WTC11 (cell line): ENCODE results near the gene PKP4. TPM values are rescaled to one million over a fixed set of nuclear protein-coding genes. Genes with fewer than 3 reads are reported as not detected.

ENCODE experiments used
- ATAC-seq: fragments of 200-7000 bp; cut with Tn5 transposase; 2 replicates; pipeline ENCODE4 v1.10.0; 2021; ENCODE audit warnings: mild to moderate bottlenecking, moderate library complexity
- CTCF ChIA-PET: fragments of 300-600 bp; sonication (Branson Sonifier 250); formaldehyde crosslinking; loops from one replicate; lab custom pipeline; 2021; ENCODE audit warnings: antibody characterized with exemption; lab: Charles Lee
- POLR2A ChIA-PET: fragments of 350-600 bp; sonication (Branson Sonifier 250); formaldehyde crosslinking; loops from one replicate; lab custom pipeline; 2021; ENCODE audit warnings: antibody characterized with exemption; lab: Charles Lee
- DNase-seq: peaks from one replicate; pipeline ENCODE4 v3.0.0; 2021; ENCODE audit warnings: low spot score
- H3K27ac Mint-ChIP-seq: 2 replicates; pipeline ENCODE4 v1.8.0; 2021; ENCODE audit warnings: mixed read lengths
- H3K27me3 Mint-ChIP-seq: 2 replicates; pipeline ENCODE4 v1.8.0; 2021; ENCODE audit warnings: low read depth, mild to moderate bottlenecking, moderate library complexity, mixed read lengths
- H3K36me3 Mint-ChIP-seq: 2 replicates; pipeline ENCODE4 v1.8.0; 2021; ENCODE audit warnings: mixed read lengths
- H3K4me1 Mint-ChIP-seq: 2 replicates; pipeline ENCODE4 v1.8.0; 2022; ENCODE audit warnings: mixed read lengths
- H3K4me3 Mint-ChIP-seq: 2 replicates; pipeline ENCODE4 v1.8.0; 2021; ENCODE audit warnings: mild to moderate bottlenecking, moderate library complexity, mixed read lengths
- H3K9me3 Mint-ChIP-seq: 2 replicates; pipeline ENCODE4 v1.8.0; 2021; ENCODE audit warnings: mixed read lengths
- ARID4B ChIP-seq: sonication (generic); formaldehyde crosslinking; IDR thresholded peaks from 2 replicates; pipeline ENCODE4 v1.8.0; 2023; ENCODE audit warnings: missing genetic modification reagents, mild to moderate bottlenecking, borderline replicate concordance
- FOXJ3 ChIP-seq: sonication (generic); formaldehyde crosslinking; IDR thresholded peaks from 2 replicates; pipeline ENCODE4 v1.9.0; 2021; ENCODE audit warnings: missing genetic modification reagents, mild to moderate bottlenecking, borderline replicate concordance
- IRF2 ChIP-seq: sonication (generic); formaldehyde crosslinking; IDR thresholded peaks from 2 replicates; pipeline ENCODE4 v1.8.0; 2022; ENCODE audit warnings: low read depth, missing genetic modification reagents, borderline replicate concordance
- NR1H2 ChIP-seq: sonication (generic); formaldehyde crosslinking; IDR thresholded peaks from 2 replicates; pipeline ENCODE4 v1.9.0; 2021; ENCODE audit warnings: mild to moderate bottlenecking, moderate library complexity, missing genetic modification reagents
- SMAD3 ChIP-seq: sonication (generic); formaldehyde crosslinking; IDR thresholded peaks from 2 replicates; pipeline ENCODE4 v1.8.0; 2022; ENCODE audit warnings: missing genetic modification reagents, mild to moderate bottlenecking, borderline replicate concordance
- SP1 ChIP-seq: sonication (generic); formaldehyde crosslinking; conservative IDR thresholded peaks from 2 replicates; pipeline ENCODE4 v1.8.1; 2022; ENCODE audit warnings: missing genetic modification reagents
- ZBTB21 ChIP-seq: sonication (generic); formaldehyde crosslinking; IDR thresholded peaks from 2 replicates; pipeline ENCODE4 v1.8.1; 2023; ENCODE audit warnings: mild to moderate bottlenecking, missing genetic modification reagents, borderline replicate concordance
- ZMAT4 ChIP-seq: fragments of 250-450 bp; sonication (Bioruptor Pico); IDR thresholded peaks from 2 replicates; pipeline ENCODE4 v1.9.0; 2021; ENCODE audit warnings: mild to moderate bottlenecking
- ZNF138 ChIP-seq: sonication (generic); formaldehyde crosslinking; conservative IDR thresholded peaks from 2 replicates; pipeline ENCODE4 v1.8.1; 2022; ENCODE audit warnings: mild to moderate bottlenecking, moderate library complexity, missing genetic modification reagents
- ZNF281 ChIP-seq: sonication (generic); formaldehyde crosslinking; IDR thresholded peaks from 2 replicates; pipeline ENCODE4 v1.8.0; 2023; ENCODE audit warnings: mild to moderate bottlenecking, missing genetic modification reagents
- total RNA-seq: library from RNA; stranded (reverse); gene quantifications from 3 replicates; pipeline ENCODE4 v1.2.3, GENCODE V29; 2021
- TF ChIP-seq, protein P1 (sequence below): sonication (generic); formaldehyde crosslinking; IDR thresholded peaks from 2 replicates; pipeline ENCODE4 v1.8.1; 2022; ENCODE audit warnings: mild to moderate bottlenecking, missing genetic modification reagents, moderate library complexity, borderline replicate concordance
- TF ChIP-seq, protein P2 (sequence below): sonication (generic); formaldehyde crosslinking; IDR thresholded peaks from 2 replicates; pipeline ENCODE4 v1.8.1; 2023; ENCODE audit warnings: mild to moderate bottlenecking, missing genetic modification reagents, moderate library complexity
- TF ChIP-seq, protein P3 (sequence below): sonication (generic); formaldehyde crosslinking; IDR thresholded peaks from 2 replicates; pipeline ENCODE4 v1.8.1; 2022; ENCODE audit warnings: mild to moderate bottlenecking, moderate library complexity, missing genetic modification reagents
- TF ChIP-seq, protein P4 (sequence below): sonication (generic); formaldehyde crosslinking; IDR thresholded peaks from 2 replicates; pipeline ENCODE4 v1.8.1; 2022; ENCODE audit warnings: low read depth, missing genetic modification reagents, borderline replicate concordance
- TF ChIP-seq, protein P5 (sequence below): sonication (generic); formaldehyde crosslinking; IDR thresholded peaks from 2 replicates; pipeline ENCODE4 v1.8.0; 2022; ENCODE audit warnings: missing genetic modification reagents

PKP4 gene
- total RNA-seq, 1 experiment from 2014 or later, result 78.9 TPM

GRCh38 chr2:158533009-158533408 is 76.3 kb downstream of the PKP4 start:
- DNase-seq, result peak; percentile 26
- TF ChIP-seq ZNF281 (0 out of 2 replicates have a peak, but pooled peaks have one; percentile 25), ZNF138 (CRISPR knock-in tag) (no peak), SMAD3 (CRISPR knock-in tag) (no peak), NR1H2 (no peak), IRF2 (no peak)
- TF ChIP-seq, protein P1, sequence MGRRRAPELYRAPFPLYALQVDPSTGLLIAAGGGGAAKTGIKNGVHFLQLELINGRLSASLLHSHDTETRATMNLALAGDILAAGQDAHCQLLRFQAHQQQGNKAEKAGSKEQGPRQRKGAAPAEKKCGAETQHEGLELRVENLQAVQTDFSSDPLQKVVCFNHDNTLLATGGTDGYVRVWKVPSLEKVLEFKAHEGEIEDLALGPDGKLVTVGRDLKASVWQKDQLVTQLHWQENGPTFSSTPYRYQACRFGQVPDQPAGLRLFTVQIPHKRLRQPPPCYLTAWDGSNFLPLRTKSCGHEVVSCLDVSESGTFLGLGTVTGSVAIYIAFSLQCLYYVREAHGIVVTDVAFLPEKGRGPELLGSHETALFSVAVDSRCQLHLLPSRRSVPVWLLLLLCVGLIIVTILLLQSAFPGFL (CRISPR knock-in tag), result no peak
- TF ChIP-seq, protein P2, sequence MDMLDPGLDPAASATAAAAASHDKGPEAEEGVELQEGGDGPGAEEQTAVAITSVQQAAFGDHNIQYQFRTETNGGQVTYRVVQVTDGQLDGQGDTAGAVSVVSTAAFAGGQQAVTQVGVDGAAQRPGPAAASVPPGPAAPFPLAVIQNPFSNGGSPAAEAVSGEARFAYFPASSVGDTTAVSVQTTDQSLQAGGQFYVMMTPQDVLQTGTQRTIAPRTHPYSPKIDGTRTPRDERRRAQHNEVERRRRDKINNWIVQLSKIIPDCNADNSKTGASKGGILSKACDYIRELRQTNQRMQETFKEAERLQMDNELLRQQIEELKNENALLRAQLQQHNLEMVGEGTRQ (CRISPR knock-in tag), result no peak
- Mint-ChIP-seq H3K36me3 (peaks cover 9% of the 10 kb centered on the region; the same call in 1 of the 2 replicates), H3K4me1 (peaks cover 25% of the 10 kb centered on the region), H3K4me3 (no peak overlapping the region), H3K27me3 (no peaks in the 10 kb centered on the region), H3K27ac (peak overlapping the region; percentile 36; the same call in 1 of the 2 replicates), H3K9me3 (no peaks in the 10 kb centered on the region)
- ChIA-PET POLR2A (interaction anchor here (0.6 kb wide), 1 partner anchor 281 kb away, joined by 8 read pairs; no protein-coding TSS in a partner anchor), CTCF (interaction anchor here (0.5 to 1.2 kb wide), 3 partner anchors 213 to 466 kb away, joined by 3 to 4 read pairs (median 3); no protein-coding TSS in a partner anchor)
- peak; percentile 94 for ATAC-seq

DNA sequence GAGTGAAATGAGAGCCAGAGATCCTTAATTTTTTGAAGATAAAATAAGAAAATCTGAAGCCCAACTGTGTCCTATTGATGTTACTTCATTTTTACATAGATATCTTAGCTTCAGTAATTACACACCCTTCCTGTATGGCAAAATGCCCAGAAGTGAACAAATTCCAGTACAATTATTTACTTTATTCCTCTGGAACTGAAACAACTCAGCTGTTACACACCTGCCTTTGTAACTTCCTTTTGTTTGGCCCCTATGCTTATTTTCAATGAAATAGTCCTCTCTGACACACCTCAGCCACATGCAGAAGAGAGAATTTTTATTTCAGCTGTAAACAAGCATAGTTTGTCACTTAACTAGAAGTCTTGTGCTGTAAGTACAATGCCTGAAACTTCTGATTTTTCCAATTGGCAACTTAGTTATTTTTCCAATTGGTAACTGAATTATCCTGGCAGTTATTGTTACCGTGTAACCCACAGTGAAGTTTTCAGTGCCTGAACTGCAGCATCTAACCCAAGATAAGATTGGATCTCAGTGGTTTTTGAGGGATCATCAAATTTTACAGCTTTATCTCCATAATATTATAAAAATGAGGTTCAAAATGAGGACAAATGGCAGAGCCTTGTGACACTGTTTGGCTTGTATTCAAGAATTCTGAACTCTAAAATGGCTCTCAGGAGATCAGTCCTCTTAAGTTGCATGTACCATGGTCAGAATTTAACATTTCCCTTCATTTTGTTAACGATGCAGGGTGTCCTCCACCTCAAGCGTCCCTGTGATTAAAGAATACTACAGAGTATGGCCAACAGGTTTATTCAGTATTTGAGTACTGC is 82.6 kb downstream of the PKP4 start:
- H3K36me3 Mint-ChIP-seq, result peaks cover 8% of the 10 kb centered on the region; the same call in 1 of the 2 replicates
- H3K9me3 Mint-ChIP-seq, result no peaks in the 10 kb centered on the region
- H3K4me1 Mint-ChIP-seq, result peaks cover 9% of the 10 kb centered on the region
- no peak for DNase-seq
- no peak overlapping the region for H3K4me3 Mint-ChIP-seq
- no peak overlapping the region for H3K27ac Mint-ChIP-seq
- POLR2A ChIA-PET, result no interaction called here
- H3K27me3 Mint-ChIP-seq, result no peaks in the 10 kb centered on the region
- CTCF ChIA-PET, result no interaction called here
- ATAC-seq, result no peak
- TF ChIP-seq ZBTB21 (CRISPR knock-in tag), result no peak
- TF ChIP-seq, protein P3, sequence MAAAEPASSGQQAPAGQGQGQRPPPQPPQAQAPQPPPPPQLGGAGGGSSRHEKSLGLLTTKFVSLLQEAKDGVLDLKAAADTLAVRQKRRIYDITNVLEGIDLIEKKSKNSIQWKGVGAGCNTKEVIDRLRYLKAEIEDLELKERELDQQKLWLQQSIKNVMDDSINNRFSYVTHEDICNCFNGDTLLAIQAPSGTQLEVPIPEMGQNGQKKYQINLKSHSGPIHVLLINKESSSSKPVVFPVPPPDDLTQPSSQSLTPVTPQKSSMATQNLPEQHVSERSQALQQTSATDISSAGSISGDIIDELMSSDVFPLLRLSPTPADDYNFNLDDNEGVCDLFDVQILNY, result no peak
- TF ChIP-seq ZMAT4 (CRISPR knock-in tag), result no peak
- no peak for TF ChIP-seq SP1 (CRISPR knock-in tag)
- TF ChIP-seq, protein P4, sequence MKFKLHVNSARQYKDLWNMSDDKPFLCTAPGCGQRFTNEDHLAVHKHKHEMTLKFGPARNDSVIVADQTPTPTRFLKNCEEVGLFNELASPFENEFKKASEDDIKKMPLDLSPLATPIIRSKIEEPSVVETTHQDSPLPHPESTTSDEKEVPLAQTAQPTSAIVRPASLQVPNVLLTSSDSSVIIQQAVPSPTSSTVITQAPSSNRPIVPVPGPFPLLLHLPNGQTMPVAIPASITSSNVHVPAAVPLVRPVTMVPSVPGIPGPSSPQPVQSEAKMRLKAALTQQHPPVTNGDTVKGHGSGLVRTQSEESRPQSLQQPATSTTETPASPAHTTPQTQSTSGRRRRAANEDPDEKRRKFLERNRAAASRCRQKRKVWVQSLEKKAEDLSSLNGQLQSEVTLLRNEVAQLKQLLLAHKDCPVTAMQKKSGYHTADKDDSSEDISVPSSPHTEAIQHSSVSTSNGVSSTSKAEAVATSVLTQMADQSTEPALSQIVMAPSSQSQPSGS (CRISPR knock-in tag), result no peak
- TF ChIP-seq ARID4B (CRISPR knock-in tag), result no peak
- TF ChIP-seq FOXJ3 (CRISPR knock-in tag), result no peak
- TF ChIP-seq ZNF138 (CRISPR knock-in tag), result no peak
- TF ChIP-seq, protein P5, sequence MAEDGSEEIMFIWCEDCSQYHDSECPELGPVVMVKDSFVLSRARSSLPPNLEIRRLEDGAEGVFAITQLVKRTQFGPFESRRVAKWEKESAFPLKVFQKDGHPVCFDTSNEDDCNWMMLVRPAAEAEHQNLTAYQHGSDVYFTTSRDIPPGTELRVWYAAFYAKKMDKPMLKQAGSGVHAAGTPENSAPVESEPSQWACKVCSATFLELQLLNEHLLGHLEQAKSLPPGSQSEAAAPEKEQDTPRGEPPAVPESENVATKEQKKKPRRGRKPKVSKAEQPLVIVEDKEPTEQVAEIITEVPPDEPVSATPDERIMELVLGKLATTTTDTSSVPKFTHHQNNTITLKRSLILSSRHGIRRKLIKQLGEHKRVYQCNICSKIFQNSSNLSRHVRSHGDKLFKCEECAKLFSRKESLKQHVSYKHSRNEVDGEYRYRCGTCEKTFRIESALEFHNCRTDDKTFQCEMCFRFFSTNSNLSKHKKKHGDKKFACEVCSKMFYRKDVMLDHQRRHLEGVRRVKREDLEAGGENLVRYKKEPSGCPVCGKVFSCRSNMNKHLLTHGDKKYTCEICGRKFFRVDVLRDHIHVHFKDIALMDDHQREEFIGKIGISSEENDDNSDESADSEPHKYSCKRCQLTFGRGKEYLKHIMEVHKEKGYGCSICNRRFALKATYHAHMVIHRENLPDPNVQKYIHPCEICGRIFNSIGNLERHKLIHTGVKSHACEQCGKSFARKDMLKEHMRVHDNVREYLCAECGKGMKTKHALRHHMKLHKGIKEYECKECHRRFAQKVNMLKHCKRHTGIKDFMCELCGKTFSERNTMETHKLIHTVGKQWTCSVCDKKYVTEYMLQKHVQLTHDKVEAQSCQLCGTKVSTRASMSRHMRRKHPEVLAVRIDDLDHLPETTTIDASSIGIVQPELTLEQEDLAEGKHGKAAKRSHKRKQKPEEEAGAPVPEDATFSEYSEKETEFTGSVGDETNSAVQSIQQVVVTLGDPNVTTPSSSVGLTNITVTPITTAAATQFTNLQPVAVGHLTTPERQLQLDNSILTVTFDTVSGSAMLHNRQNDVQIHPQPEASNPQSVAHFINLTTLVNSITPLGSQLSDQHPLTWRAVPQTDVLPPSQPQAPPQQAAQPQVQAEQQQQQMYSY (CRISPR knock-in tag), result no peak
- TF ChIP-seq NR1H2, result no peak
